K562 (cell line): ENCODE data around the gene NMNAT1. TPM values are rescaled to one million over a fixed set of nuclear protein-coding genes. Genes with fewer than 3 reads are reported as not detected.

ENCODE experiments used
- ATF1 ChIP-seq, 2 experiments: fragments of 450-650 bp in 1 of 2; IDR thresholded peaks; 2 replicates each; pipeline ENCODE4 v1.6.1; 2016; ENCODE audit warnings: missing compliant biosample characterization in 1 of 2, missing genetic modification characterization in 1 of 2
- CBX3 ChIP-seq, 2 experiments: IDR thresholded peaks; 1 replicate in 1 of 2; 2 replicates in 1 of 2; pipeline ENCODE4 v1.6.1; 2012; ENCODE audit warnings: inconsistent platforms in 2 of 2, low read length in 2 of 2, borderline replicate concordance in 1 of 2, control low read depth in 1 of 2
- E2F6 ChIP-seq, 2 experiments: IDR thresholded peaks; 2 replicates each; pipeline ENCODE4 v1.6.1; 2011; ENCODE audit warnings: borderline replicate concordance in 1 of 2, control low read depth in 1 of 2, low read depth in 1 of 2, low read length in 1 of 2, mild to moderate bottlenecking in 1 of 2, mixed read lengths in 1 of 2, moderate library complexity in 1 of 2; ENCODE audit not compliant: insufficient read depth in 1 of 2, insufficient read length in 1 of 2, poor library complexity in 1 of 2, severe bottlenecking in 1 of 2; ENCODE audit errors: extremely low read depth in 1 of 2
- MYC ChIP-seq, 2 experiments: fragments of 250-450 bp in 1 of 2; sonication (Bioruptor Pico) in 1 of 2; IDR thresholded peaks; 2 replicates each; pipeline versions ENCODE4 v1.5.1 to v1.6.1; 2012 to 2021; ENCODE audit warnings: low read depth in 2 of 2, borderline replicate concordance in 1 of 2, improper control_type of control experiment in 1 of 2, low read length in 1 of 2, mild to moderate bottlenecking in 1 of 2, moderate library complexity in 1 of 2
- REST ChIP-seq, 2 experiments: fragments of 450-650 bp; formaldehyde crosslinking in 1 of 2; IDR thresholded peaks; 2 replicates each; pipeline versions ENCODE4 v1.4.0 to v1.6.1; 2014 to 2020; ENCODE audit warnings: mild to moderate bottlenecking in 2 of 2, borderline replicate concordance in 1 of 2, low read depth in 1 of 2
- WHSC1 ChIP-seq: IDR thresholded peaks from one replicate; pipeline ENCODE4 v1.6.1; 2012; ENCODE audit warnings: low read length, control low read depth, inconsistent platforms
- ZNF197 ChIP-seq: fragments of 200-800 bp; sonication (Bioruptor generic); IDR thresholded peaks from 2 replicates; pipeline ENCODE4 v1.6.1; 2016; ENCODE audit warnings: low read depth, missing genetic modification characterization, missing compliant biosample characterization
- ZNF3 ChIP-seq: fragments of 250-450 bp; sonication (Bioruptor Pico); IDR thresholded peaks from 2 replicates; pipeline ENCODE4 v1.5.0; 2021; ENCODE audit warnings: mild to moderate bottlenecking, moderate library complexity
- ZNF592 ChIP-seq: fragments of 450-650 bp; IDR thresholded peaks from 2 replicates; pipeline ENCODE4 v1.6.1; 2017; ENCODE audit warnings: antibody characterized with exemption, mild to moderate bottlenecking
- polyA plus RNA-seq, 8 experiments: library from polyadenylated mRNA; depleted of rRNA in 4 of 8; stranded (reverse) in 5 of 8; unstranded in 3 of 8; fragments of >200 nt; fragmentation: Nextera tagmentation in 2 of 8; fragmentation: Illumina TruSeq in 1 of 8; extraction: Ambion mirVana in 2 of 8; extraction: Trizol in 1 of 8; gene quantifications; 2 replicates each; pipeline versions ENCODE4 v1.2.1 to v1.2.3, GENCODE V29; 2011 to 2014; ENCODE audit warnings: inconsistent platforms in 1 of 8, missing spikeins in 1 of 8
- total RNA-seq, 7 experiments: library from RNA; depleted of rRNA in 6 of 7; stranded (reverse); fragments of >200 nt in 6 of 7; fragmentation: Illumina TruSeq in 2 of 7; extraction: Trizol in 2 of 7; gene quantifications; 2 replicates each; pipeline versions ENCODE4 v1.2.1 to v1.2.3, GENCODE V29; 2011 to 2021; ENCODE audit warnings: low replicate concordance in 1 of 7

NMNAT1 gene
- total and polyA plus RNA-seq, 9 of the 15 experiments (the other 6 are each of a cell fraction or from before 2014, with no cell fraction given) = 5.1 to 14.6 (median 12.1) TPM

GRCh38 chr1:10032590-10033358 is 89.5 kb downstream of the NMNAT1 start, which contains the start of gene UBE4B (continued):
- no peak for TF ChIP-seq ATF1 (CRISPR knock-in tag; IDR thresholded peaks at IDR 0.05)
- TF ChIP-seq ATF1 (tag; IDR thresholded peaks at IDR 0.05) = peak; percentile 78
- TF ChIP-seq ZNF3 (CRISPR knock-in tag) = no peak
- TF ChIP-seq REST (IDR thresholded peaks at IDR 0.05; ENCODE audit: borderline replicate concordance) = peak; percentile 89
- no peak for TF ChIP-seq REST (CRISPR knock-in tag; IDR thresholded peaks at IDR 0.05; ENCODE audit: low read depth)
- peak; percentile 36; the same call in 1 of the 2 replicates for TF ChIP-seq ZNF197 (CRISPR knock-in tag)
- TF ChIP-seq MYC (IDR thresholded peaks at IDR 0.05; ENCODE audit: low read depth, low read length) = 0 out of 2 replicates have a peak, but pooled peaks have one; percentile 16
- peak; percentile 36; the same call in 1 of the 2 replicates for TF ChIP-seq MYC (CRISPR knock-in tag; IDR thresholded peaks at IDR 0.05; ENCODE audit: borderline replicate concordance, low read depth)
- peak in 1 of 2 experiments; percentile 46 for TF ChIP-seq E2F6 (IDR thresholded peaks at IDR 0.05; ENCODE audit: borderline replicate concordance in 1 of 2, extremely low read depth in 1 of 2, insufficient read depth in 1 of 2, insufficient read length in 1 of 2, low read depth in 1 of 2, low read length in 1 of 2, poor library complexity in 1 of 2, severe bottlenecking in 1 of 2)
- TF ChIP-seq WHSC1 = peak; percentile 46
- TF ChIP-seq ZNF592 = peak; percentile 67; the same call in 1 of the 2 replicates
- TF ChIP-seq CBX3 (IDR thresholded peaks at IDR 0.05; ENCODE audit: borderline replicate concordance in 1 of 2, low read length in 2 of 2) = peak in 1 of 2 experiments; percentile 48; a peak in 1 of 3 replicates
